AG09309 (cell line): ENCODE results near the gene MAGI2.

Experiments
- DNase-seq: peaks from one replicate; pipeline ENCODE4 v3.0.0-alpha.2; 2010; ENCODE audit warnings: low read depth
- H3K4me3 ChIP-seq: 2 replicates; pipeline ENCODE4 v1.5.1; 2011; ENCODE audit warnings: mild to moderate bottlenecking, low read depth, low read length, moderate library complexity; ENCODE audit not compliant: control insufficient read depth
- TF ChIP-seq, protein P1 (sequence below): IDR thresholded peaks from 2 replicates; pipeline ENCODE4 v1.5.1; 2011; ENCODE audit warnings: mild to moderate bottlenecking, low read depth, low read length, inconsistent platforms; ENCODE audit not compliant: insufficient read depth, control insufficient read depth; ENCODE audit errors: missing control alignments

Gene MAGI2

GRCh38 chr7:77975672-77976480, 1477.6 kb downstream of the MAGI2 start:
- no peak for DNase-seq
- TF ChIP-seq, protein P1, sequence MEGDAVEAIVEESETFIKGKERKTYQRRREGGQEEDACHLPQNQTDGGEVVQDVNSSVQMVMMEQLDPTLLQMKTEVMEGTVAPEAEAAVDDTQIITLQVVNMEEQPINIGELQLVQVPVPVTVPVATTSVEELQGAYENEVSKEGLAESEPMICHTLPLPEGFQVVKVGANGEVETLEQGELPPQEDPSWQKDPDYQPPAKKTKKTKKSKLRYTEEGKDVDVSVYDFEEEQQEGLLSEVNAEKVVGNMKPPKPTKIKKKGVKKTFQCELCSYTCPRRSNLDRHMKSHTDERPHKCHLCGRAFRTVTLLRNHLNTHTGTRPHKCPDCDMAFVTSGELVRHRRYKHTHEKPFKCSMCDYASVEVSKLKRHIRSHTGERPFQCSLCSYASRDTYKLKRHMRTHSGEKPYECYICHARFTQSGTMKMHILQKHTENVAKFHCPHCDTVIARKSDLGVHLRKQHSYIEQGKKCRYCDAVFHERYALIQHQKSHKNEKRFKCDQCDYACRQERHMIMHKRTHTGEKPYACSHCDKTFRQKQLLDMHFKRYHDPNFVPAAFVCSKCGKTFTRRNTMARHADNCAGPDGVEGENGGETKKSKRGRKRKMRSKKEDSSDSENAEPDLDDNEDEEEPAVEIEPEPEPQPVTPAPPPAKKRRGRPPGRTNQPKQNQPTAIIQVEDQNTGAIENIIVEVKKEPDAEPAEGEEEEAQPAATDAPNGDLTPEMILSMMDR: no peak
- no peak overlapping the region for H3K4me3 ChIP-seq

- H3K4me3 ChIP-seq: no peak overlapping the region
- DNase-seq: no peak
- TF ChIP-seq, protein P1: no peak
Measured at GRCh38 chr7:77971726-77972125, 1481.7 kb downstream of the MAGI2 start.

GRCh38 chr7:77967429-77967828, 1486.0 kb downstream of the MAGI2 start:
- DNase-seq: no peak
- H3K4me3 ChIP-seq: no peak overlapping the region
- TF ChIP-seq, protein P1: no peak
